NOMO-1 (cell line): ENCODE data around the gene SOWAHA.
"Not testable (repeated sequence)": the region's sequence is repeated elsewhere in the genome, so short reads cannot be mapped to it uniquely, and the experiment has no call there.

Experiments used
- DNase-seq, 2 experiments: peaks; one replicate each; lab custom pipeline; 2025; ENCODE audit not compliant: unreplicated experiment in 2 of 2; lab: John Stamatoyannopoulos, UW

Gene SOWAHA

GRCh38 chr5:132806804-132807162, 6.3 kb upstream of the SOWAHA start:
- not testable (repeated sequence) for DNase-seq

DNA sequence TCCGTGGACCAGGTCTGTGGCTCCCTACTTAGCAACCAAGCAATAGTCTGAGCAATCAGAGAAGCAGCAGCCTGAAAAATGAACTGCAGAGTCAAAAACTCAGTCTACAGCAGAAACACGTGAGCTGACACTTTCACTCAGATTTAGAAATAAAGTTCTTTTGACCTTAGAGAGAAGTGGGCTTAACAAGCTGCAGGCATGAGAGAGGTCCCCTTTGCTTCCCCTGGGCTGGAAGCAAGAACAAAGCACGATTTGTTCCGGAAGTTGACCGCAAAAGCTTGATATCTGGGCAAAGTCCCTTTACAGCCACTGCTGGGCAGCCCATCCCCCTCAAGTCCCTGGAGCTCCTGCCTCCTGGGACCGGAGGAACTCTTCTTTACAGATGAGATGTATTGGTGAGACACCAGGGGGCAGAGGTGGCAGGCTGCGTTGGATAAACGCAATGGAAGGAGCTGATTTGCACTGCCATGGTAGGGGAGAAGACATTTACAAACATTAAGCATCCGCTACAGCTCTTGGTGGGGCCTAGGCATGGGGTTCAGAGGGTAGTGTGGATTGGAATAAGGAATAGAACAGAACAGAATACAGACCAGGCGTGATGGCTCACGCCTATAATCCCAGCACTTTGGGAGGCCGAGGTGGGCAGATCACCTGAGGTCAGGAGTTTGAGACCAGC, 5.8 kb upstream of the SOWAHA start:
- DNase-seq, result no peak

- no peak for DNase-seq
Observed at GRCh38 chr5:132808448-132808847, 4.7 kb upstream of the SOWAHA start.

DNA sequence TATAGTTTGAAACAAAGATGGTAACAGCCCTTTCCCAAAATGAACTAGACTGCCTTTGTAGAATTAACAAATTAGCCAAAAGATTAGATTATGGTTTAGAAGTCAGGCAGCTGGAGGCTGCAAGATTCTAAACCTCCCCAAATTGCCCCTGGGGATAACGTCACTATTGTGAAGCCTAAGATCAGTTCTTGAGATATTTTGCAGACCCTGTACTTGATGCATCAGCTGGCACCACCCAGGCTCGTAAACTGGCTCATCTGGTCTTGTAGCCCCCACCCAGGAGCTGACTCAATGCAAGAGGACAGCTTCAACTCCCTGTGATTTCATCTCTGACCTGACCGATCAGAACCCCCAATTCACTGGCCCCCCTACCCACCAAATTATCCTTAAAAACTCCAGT, 4.2 kb upstream of the SOWAHA start:
- DNase-seq, result no peak

DNA sequence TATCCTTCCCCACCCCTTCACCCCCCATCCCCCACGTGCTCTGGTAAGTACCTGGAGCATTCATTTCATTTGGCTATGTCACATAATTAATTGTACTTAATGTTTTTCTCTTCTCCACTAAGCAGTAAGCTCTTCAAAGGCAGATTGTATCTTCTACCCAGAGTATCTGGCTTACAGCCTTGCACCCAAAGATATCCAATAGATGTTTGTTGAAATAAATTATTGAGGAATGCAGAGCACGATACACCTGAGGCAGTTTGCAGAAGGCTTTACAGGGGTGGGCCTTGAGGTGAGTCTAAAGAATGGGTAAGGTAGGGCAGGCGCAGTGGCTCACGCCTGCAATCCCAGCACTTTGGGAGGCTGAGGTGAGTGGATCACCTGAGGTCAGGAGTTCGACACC, 2.5 kb upstream of the SOWAHA start:
- DNase-seq, result no peak

DNA sequence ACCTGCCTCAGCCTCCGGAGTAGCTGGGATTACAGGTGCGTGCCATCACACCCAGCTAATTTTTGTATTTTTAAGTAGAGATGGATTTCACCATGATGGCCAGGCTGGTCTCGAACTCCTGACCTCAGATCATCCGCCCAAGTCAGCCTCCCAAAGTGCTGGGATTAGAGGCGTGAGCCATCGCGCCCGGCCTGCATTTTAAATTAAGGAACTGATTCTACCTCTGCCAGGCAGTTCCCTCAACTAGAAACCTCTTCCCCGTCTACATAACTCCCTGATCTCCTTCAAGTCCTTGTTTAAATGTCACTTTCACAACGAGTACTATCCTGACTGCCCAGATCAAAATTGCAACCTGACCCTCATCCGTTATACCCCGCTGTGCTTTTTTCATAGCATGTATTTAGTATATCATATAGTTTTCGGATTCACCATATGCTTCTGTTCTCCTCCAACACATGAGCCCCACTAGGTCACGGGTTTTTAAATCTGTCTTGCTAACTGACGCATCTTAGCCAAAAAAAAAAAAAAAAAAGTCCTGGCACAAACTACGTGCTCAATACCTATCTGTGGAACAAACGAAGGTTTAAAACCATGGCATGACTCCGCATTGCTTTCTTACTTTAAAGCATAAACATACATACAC, 858 bp upstream of the SOWAHA start:
- peak; percentile 37 to 72 for DNase-seq

DNA sequence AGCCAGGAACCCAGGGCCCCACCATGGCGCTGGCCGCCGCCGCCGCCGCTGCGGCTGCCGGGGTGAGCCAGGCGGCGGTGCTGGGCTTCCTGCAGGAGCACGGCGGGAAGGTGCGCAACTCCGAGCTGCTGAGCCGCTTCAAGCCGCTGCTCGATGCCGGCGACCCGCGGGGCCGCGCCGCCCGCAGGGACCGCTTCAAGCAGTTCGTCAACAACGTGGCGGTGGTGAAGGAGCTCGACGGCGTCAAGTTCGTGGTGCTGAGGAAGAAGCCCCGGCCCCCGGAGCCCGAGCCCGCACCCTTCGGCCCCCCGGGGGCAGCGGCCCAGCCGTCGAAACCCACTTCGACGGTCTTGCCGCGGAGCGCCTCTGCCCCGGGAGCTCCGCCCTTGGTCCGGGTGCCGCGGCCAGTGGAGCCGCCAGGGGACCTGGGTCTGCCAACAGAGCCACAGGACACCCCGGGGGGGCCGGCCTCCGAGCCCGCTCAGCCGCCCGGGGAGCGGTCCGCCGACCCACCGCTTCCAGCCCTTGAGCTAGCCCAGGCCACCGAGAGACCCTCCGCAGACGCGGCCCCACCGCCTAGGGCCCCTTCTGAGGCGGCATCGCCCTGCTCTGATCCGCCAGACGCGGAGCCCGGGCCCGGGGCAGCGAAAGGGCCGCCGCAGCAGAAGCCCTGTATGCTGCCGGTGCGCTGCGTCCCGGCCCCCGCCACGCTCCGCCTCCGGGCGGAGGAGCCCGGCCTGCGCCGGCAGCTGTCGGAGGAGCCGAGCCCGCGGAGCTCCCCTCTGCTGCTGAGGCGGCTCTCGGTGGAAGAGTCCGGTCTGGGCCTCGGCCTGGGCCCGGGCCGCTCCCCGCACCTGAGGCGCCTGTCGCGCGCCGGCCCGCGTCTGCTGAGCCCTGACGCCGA, 749 bp downstream of the SOWAHA start:
- no peak for DNase-seq

DNA sequence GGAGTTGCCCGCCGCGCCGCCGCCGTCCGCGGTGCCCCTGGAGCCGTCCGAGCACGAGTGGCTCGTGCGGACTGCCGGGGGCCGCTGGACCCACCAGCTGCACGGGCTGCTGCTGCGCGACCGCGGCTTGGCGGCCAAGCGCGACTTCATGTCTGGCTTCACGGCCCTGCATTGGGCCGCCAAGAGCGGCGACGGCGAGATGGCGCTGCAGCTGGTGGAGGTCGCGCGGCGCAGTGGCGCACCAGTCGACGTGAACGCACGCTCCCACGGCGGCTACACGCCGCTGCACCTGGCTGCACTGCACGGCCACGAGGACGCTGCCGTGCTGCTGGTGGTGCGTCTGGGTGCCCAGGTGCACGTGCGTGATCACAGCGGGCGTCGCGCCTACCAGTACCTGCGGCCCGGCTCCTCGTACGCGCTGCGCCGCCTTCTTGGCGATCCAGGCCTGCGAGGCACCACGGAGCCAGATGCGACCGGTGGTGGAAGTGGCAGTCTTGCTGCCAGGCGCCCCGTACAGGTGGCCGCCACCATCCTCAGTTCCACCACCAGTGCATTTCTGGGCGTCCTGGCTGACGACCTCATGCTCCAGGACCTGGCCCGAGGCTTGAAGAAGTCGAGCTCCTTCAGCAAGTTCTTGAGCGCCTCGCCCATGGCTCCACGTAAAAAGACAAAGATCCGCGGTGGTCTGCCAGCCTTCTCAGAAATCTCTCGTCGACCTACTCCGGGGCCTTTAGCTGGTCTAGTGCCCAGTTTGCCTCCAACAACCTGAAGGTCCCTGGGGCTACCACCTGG, 1.6 kb downstream of the SOWAHA start:
- DNase-seq, result no peak

- DNase-seq, result no peak
Observed at GRCh38 chr5:132815454-132815853, 2.4 kb downstream of the SOWAHA start.

DNA sequence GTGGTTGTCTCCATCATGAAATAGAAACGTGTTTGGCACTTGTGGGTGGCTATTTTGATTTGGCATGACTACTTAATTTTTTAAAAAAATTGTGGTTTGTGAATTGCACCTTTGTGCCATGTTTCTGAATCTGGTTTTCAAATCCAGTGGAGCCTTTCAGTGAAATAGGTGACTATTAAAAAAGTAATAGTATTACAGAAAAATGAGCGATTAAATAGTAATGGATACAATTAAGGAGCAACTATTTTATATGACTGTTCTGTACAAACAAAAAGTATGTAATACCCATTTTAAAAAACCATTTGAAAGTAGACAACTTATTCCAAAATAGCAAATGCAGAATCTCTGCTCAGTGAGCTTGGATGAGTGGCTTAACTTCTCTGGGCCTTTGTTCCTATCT, 3.0 kb downstream of the SOWAHA start:
- no peak for DNase-seq

DNA sequence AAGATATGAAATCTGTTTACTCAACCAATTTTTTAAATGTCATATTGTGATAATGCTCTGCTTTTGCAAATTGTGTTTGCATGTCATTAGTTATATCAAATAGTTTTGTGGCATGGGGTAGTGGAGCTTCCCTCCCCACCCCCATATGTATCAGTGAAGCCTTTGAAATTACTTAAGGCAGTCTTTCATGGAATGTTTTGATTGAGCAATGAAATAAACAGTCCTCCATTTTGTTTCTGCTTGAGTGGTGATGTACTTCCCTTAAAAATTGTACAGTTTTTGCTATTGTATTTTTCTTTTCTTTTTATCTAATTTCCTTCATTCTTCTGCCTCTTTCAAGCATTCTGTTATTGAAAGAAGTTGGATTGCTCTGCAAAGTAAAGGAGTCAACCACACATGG, 3.5 kb downstream of the SOWAHA start:
- DNase-seq, result no peak

DNA sequence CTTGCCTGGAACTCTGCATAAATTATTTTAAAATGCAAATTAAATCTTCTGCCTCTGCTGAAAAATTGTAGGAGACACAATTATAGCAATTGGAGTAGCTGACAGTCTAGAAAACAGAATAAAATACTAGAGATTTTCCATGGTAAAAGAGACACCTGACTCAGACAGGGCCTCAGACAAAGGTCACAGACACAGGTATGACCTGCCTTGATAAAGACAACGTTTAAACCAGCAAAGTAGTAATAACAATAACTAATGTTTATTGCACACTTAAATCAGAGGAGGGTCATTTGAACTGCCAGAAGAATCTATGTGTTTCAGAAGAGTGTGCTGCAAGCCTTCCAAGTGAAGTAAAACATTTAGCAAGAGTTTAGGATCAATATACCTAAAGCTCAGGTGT, 3.9 kb downstream of the SOWAHA start:
- no peak for DNase-seq

GRCh38 chr5:132819468-132819867, 6.4 kb downstream of the SOWAHA start:
- no peak for DNase-seq

GRCh38 chr5:132820162-132820754, 7.2 kb downstream of the SOWAHA start:
- peak; percentile 79 to 84 for DNase-seq

DNA sequence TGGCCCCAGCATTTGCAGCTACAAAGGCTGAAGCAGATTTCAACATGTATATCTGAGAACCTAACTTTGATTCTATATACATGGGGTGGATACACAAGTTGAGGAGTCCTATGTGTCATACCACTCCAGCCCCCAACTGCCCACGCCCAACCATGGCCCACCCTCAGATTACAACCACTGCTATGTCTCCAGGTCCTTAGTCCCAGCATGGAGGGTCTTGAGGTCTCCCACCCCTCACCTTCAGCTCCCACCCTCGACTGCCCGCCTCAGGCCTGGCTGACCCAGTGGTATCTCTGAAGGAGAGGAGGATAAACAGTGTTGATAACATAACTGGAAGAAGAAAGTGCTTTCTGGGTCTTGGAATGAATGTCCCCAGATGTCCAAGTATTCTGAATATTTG, 8.2 kb downstream of the SOWAHA start:
- DNase-seq, result no peak

DNA sequence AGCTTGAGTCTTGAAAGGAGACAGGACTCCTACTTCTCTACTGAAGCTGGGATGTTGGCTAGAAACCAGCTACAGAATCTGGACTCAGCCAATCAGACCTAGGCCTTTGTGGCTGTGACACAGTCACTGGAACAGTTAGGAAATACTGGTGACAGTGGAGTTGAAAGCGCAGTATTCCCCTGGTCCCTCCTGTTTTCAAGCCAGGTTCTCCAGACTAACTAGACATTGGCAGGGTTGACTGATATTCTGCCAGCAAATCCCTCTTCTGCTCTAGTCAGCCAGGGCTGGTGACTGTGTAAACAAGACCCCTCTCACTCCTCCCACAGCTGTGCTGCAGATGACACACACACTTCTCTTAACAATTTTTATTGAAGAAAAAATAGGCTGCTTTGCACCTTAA, 8.7 kb downstream of the SOWAHA start:
- DNase-seq, result no peak

- DNase-seq, result no peak
Observed at GRCh38 chr5:132822650-132823480, 9.8 kb downstream of the SOWAHA start.

- DNase-seq, result no peak
Observed at GRCh38 chr5:132823481-132824050, 10.5 kb downstream of the SOWAHA start.

GRCh38 chr5:132824426-132824825, 11.3 kb downstream of the SOWAHA start:
- no peak for DNase-seq
